Measurements from ENCODE around the gene MYO1C.

DNA sequence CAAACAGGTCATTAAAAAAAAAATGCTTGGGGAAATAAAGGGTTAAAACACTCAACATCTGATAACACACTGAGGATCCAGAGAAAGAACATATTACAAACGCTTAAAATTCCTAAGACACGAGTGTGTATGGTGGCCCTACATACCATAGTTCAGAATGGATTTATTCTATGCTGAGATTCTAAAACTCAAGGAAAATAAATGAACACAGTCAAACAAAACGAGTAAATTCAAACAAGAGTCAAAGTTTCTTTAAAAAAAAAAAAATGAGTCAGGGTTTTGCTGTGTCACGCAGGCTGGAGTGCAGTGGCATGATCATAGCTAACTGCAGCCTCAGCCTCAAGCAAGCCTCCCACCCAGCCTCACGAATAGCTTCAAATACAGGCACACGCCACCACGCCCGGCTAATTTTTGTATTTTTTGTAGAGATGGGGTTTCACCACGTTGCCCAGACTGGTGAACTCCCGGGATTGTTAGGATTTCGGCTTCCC lies 53.8 kb downstream of the MYO1C start:
- TF ChIP-seq, protein P1, sequence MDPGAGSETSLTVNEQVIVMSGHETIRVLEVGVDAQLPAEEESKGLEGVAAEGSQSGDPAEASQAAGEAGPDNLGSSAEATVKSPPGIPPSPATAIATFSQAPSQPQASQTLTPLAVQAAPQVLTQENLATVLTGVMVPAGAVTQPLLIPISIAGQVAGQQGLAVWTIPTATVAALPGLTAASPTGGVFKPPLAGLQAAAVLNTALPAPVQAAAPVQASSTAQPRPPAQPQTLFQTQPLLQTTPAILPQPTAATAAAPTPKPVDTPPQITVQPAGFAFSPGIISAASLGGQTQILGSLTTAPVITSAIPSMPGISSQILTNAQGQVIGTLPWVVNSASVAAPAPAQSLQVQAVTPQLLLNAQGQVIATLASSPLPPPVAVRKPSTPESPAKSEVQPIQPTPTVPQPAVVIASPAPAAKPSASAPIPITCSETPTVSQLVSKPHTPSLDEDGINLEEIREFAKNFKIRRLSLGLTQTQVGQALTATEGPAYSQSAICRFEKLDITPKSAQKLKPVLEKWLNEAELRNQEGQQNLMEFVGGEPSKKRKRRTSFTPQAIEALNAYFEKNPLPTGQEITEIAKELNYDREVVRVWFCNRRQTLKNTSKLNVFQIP (CRISPR knock-in tag; IDR thresholded peaks at IDR 0.05; ENCODE audit: borderline replicate concordance, low read depth) = no peak
- no peak for TF ChIP-seq CSDC2 (CRISPR knock-in tag; IDR thresholded peaks at IDR 0.05)
- TF ChIP-seq ESRRG (CRISPR knock-in tag; IDR thresholded peaks at IDR 0.05) = no peak
- no peak for TF ChIP-seq ZC3H10 (CRISPR knock-in tag; IDR thresholded peaks at IDR 0.05)
- TF ChIP-seq ZFP3 (CRISPR knock-in tag; IDR thresholded peaks at IDR 0.05) = no peak
- TF ChIP-seq ISL1 (CRISPR knock-in tag; IDR thresholded peaks at IDR 0.05) = no peak
- no peak for TF ChIP-seq ZNF565 (CRISPR knock-in tag; conservative IDR thresholded peaks at IDR 0.05; ENCODE audit: low read depth)
- TF ChIP-seq, protein P2, sequence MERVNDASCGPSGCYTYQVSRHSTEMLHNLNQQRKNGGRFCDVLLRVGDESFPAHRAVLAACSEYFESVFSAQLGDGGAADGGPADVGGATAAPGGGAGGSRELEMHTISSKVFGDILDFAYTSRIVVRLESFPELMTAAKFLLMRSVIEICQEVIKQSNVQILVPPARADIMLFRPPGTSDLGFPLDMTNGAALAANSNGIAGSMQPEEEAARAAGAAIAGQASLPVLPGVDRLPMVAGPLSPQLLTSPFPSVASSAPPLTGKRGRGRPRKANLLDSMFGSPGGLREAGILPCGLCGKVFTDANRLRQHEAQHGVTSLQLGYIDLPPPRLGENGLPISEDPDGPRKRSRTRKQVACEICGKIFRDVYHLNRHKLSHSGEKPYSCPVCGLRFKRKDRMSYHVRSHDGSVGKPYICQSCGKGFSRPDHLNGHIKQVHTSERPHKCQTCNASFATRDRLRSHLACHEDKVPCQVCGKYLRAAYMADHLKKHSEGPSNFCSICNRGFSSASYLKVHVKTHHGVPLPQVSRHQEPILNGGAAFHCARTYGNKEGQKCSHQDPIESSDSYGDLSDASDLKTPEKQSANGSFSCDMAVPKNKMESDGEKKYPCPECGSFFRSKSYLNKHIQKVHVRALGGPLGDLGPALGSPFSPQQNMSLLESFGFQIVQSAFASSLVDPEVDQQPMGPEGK (CRISPR knock-in tag; IDR thresholded peaks at IDR 0.05; ENCODE audit: borderline replicate concordance) = no peak

All from SK-N-SH treated with all-trans-retinoic acid at 6 μM for 48 hours (cell line).